Measurements from ENCODE around the gene ANKLE1.

DNA sequence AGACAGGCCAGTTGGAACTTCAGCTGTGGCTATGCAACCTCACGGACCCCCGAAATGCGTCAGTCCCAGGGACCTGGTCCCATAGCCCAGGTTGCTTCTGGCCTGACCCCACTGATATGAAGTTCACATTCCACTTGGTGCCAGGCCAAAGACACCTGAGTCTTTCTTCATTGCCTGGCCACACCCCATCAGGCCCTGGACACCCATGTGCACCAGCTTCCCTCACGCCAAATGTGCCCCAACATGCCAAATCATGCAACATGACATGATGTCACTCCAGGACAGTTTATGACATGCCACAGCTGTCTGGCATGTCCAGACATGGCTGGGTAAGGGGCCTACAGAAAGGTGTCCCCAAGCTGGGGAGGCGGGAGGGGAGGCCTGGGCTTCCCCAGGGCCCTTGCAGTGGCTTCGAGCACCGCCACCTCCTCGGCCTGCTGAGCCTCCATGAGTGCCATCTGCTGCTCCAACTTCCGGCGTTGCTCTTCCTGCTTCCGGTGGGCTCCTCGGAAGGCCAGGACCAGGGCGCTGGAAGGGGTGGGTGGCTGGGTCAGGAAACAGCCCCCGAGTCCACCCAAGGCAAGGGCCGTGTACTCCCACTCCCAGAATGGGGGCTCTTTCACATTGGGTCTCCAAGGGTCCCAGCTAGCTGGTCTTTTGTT is 31.7 kb upstream of the ANKLE1 start:
- TF ChIP-seq POLR2AphosphoS5 (IDR thresholded peaks at IDR 0.05; ENCODE audit: low read depth, low read length) (no peak), SIN3A (IDR thresholded peaks at IDR 0.05; ENCODE audit: borderline replicate concordance, insufficient read depth, low read length) (no peak), TAF1 (IDR thresholded peaks at IDR 0.05; ENCODE audit: borderline replicate concordance, insufficient read depth, low read length) (no peak), FOXP2 (optimal IDR thresholded peaks at IDR 0.05; ENCODE audit: borderline replicate concordance, extremely low read depth, extremely low read length, insufficient read depth) (no peak)
- TF ChIP-seq, protein P1, sequence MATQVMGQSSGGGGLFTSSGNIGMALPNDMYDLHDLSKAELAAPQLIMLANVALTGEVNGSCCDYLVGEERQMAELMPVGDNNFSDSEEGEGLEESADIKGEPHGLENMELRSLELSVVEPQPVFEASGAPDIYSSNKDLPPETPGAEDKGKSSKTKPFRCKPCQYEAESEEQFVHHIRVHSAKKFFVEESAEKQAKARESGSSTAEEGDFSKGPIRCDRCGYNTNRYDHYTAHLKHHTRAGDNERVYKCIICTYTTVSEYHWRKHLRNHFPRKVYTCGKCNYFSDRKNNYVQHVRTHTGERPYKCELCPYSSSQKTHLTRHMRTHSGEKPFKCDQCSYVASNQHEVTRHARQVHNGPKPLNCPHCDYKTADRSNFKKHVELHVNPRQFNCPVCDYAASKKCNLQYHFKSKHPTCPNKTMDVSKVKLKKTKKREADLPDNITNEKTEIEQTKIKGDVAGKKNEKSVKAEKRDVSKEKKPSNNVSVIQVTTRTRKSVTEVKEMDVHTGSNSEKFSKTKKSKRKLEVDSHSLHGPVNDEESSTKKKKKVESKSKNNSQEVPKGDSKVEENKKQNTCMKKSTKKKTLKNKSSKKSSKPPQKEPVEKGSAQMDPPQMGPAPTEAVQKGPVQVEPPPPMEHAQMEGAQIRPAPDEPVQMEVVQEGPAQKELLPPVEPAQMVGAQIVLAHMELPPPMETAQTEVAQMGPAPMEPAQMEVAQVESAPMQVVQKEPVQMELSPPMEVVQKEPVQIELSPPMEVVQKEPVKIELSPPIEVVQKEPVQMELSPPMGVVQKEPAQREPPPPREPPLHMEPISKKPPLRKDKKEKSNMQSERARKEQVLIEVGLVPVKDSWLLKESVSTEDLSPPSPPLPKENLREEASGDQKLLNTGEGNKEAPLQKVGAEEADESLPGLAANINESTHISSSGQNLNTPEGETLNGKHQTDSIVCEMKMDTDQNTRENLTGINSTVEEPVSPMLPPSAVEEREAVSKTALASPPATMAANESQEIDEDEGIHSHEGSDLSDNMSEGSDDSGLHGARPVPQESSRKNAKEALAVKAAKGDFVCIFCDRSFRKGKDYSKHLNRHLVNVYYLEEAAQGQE (IDR thresholded peaks at IDR 0.05; ENCODE audit: insufficient read depth in 1 of 2, low read depth in 2 of 2, low read length in 2 of 2), result no peak
